ENCODE measurements around the gene CCDC82.

CCDC82 gene

GRCh38 chr11:96361778-96362177 lies 27.9 kb downstream of the CCDC82 start:
- no peak for DNase-seq (ENCODE audit: low read depth in 3 of 3)

- DNase-seq (ENCODE audit: low read depth in 3 of 3) = no peak
These were observed 31.4 kb downstream of the CCDC82 start for GRCh38 chr11:96358321-96358720.

GRCh38 chr11:96357794-96358193 lies 31.9 kb downstream of the CCDC82 start:
- DNase-seq (ENCODE audit: low read depth in 3 of 3) = no peak

GRCh38 chr11:96356848-96357247 lies 32.9 kb downstream of the CCDC82 start:
- no peak for DNase-seq (ENCODE audit: low read depth in 3 of 3)

- peak; percentile 78 to 91 (median 81) for DNase-seq (ENCODE audit: low read depth in 3 of 3)
These were observed 46.6 kb downstream of the CCDC82 start, which contains the start of gene MAML2 for GRCh38 chr11:96342961-96343711. Gene MAML2 (minus strand): TSS chr11:96343195. CDS start chr11:96341895, 1,300 bp downstream.

GRCh38 chr11:96342014-96342960 lies 47.4 kb downstream of the CCDC82 start:
- no peak for DNase-seq (ENCODE audit: low read depth in 3 of 3)

- peak in 2 of 3 experiments; percentile 20 to 50 for DNase-seq (ENCODE audit: low read depth in 3 of 3)
These were observed 48.3 kb downstream of the CCDC82 start for GRCh38 chr11:96341211-96342013.

- DNase-seq (ENCODE audit: low read depth in 3 of 3) = no peak
These were observed 49.2 kb downstream of the CCDC82 start for GRCh38 chr11:96340555-96340885.

GRCh38 chr11:96339706-96340554 lies 49.8 kb downstream of the CCDC82 start:
- DNase-seq (ENCODE audit: low read depth in 3 of 3) = no peak

GRCh38 chr11:96338910-96339705 lies 50.6 kb downstream of the CCDC82 start:
- DNase-seq (ENCODE audit: low read depth in 3 of 3) = peak in 1 of 3 experiments; percentile 35

- DNase-seq (ENCODE audit: low read depth in 3 of 3) = peak in 1 of 3 experiments; percentile 48
These were observed 51.9 kb downstream of the CCDC82 start for GRCh38 chr11:96337541-96338431.

- no peak for DNase-seq (ENCODE audit: low read depth in 3 of 3)
These were observed 54.3 kb downstream of the CCDC82 start for GRCh38 chr11:96335388-96335787.

GRCh38 chr11:96334219-96334618 lies 55.5 kb downstream of the CCDC82 start:
- no peak for DNase-seq (ENCODE audit: low read depth in 3 of 3)

- no peak for DNase-seq (ENCODE audit: low read depth in 3 of 3)
These were observed 56.5 kb downstream of the CCDC82 start for GRCh38 chr11:96333191-96333719.

- DNase-seq (ENCODE audit: low read depth in 3 of 3) = no peak
These were observed 57.5 kb downstream of the CCDC82 start for GRCh38 chr11:96332126-96332771.

- no peak for DNase-seq (ENCODE audit: low read depth in 3 of 3)
These were observed 58.0 kb downstream of the CCDC82 start for GRCh38 chr11:96331699-96332116.

- no peak for DNase-seq (ENCODE audit: low read depth in 3 of 3)
These were observed 59.2 kb downstream of the CCDC82 start for GRCh38 chr11:96330511-96330859.

- DNase-seq (ENCODE audit: low read depth in 3 of 3) = no peak
These were observed 59.7 kb downstream of the CCDC82 start for GRCh38 chr11:96329855-96330510.
